Ovary (tissue), 3 donors: Measurements from ENCODE around the gene ZNF213.

Experiments
- CTCF ChIP-seq, 3 donors: fragments of 450-650 bp in 2 of 3; fragments of 200-600 bp in 1 of 3; IDR thresholded peaks; one replicate each; pipeline versions ENCODE4 v1.5.1 to v1.8.0; 2016 to 2022; ENCODE audit warnings: antibody characterized with exemption in 3 of 3, mild to moderate bottlenecking in 1 of 3
- POLR2A ChIP-seq: fragments of 450-650 bp; IDR thresholded peaks from one replicate; pipeline ENCODE4 v1.6.1; 2017; ENCODE audit warnings: antibody characterized with exemption, mild to moderate bottlenecking, moderate library complexity
- donor health status: DM: no; HTN: no; CAD: no.

- no peak for TF ChIP-seq CTCF (IDR thresholded peaks at IDR 0.05)
- no peak for TF ChIP-seq POLR2A
Measured at GRCh38 chr16:3152991-3153368, 18.2 kb downstream of the ZNF213 start.
